Activated CD4-positive, CD25-positive, alpha-beta regulatory T cell treated with anti-CD3 and anti-CD28 coated beads, Interleukin-2, amount 50 U/mL, for 72 hours (primary cell): ENCODE measurements around the gene ULBP1.
"Not testable (repeated sequence)": the region's sequence is repeated elsewhere in the genome, so short reads cannot be mapped to it uniquely, and the experiment has no call there.

Source experiments
- DNase-seq: peaks from one replicate; pipeline ENCODE4 v3.0.0; 2021

ULBP1 gene

DNA sequence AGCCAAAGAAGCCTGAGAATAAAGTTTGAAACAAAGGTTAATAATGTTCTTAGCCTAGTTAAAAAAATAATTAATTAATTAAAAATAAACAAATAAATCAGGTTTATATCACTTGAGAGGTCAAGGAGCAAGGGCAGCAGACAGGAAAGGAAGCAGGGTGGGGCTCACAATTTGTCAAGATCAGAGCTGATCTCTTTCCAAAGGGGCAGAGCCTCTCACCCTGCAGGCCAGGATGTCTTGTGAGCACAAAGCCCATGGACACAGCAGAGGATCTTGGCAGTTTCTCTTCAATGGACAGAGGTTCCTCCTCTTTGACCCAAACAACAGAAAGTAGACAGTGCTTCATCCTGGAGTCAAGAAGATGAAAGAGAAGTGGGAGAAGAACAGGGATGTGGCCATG is 14.9 kb downstream of the ULBP1 start:
- DNase-seq, result no peak

- DNase-seq, result no peak
Measured at GRCh38 chr6:149979293-149979692, 15.6 kb downstream of the ULBP1 start.

- DNase-seq, result no peak
Measured at GRCh38 chr6:149983145-149983544, 19.4 kb downstream of the ULBP1 start.

DNA sequence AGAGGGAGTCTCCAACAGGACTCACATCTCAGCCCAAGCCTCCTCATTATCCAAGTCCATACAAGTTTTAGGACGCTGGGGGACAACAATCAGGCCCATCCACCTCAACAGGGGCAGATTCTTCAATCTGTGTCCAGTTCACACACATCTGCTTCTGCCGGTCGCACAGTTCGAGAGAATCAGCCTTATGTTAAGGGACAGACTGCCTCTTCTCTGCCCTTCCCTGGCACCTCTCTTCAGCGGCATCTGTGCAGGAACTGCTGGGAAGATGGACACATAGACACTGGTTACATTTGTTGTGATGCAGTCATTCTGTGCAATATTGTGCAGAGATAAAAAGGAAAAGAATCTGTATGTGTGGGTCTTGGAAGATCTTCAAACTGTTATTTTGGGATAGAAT is 21.0 kb downstream of the ULBP1 start:
- no peak for DNase-seq

DNA sequence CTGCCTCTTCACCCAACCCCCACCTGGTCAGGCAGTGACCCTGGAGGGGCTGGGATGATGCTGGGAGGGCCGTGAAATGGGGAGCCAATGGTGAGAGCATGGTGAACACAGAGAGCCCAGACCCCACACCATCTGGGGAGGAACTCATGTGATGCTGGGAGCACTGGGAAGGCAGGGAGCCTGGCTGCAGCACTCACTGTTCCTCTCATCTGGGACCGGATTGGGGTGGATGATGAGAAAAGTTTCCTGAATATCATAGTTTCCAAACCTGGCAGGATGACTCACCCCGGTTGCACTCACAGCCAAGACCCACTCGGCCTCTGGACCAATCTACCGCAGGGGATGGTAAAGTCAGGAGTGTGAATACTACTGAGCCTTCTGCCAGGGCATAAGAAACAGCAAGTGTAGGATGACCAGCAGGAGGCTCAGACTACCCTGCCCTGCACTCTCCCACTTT is 21.8 kb downstream of the ULBP1 start:
- no peak for DNase-seq

DNA sequence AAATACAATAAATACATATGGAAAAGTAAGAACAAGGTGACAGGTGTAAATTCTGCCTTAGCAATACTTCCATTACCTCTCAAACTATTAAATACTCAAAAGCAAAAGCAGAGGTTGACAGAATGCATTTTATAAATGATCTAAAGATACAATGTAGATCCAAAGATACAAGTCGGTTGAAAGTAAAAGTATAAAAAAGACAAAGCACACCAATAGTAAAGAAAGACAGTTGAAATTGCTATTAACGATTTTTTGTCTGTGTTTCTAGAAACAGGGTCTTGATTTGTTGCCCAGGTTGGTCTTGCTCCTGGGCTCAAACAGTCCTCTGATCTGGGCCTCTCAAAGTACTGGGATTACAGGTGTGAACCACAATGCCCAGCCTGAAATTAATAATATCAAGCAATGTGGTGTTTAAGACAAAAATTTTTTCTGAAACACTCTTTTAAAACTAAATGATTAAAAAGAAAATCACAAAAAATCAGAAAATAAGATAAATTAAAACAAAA is 23.9 kb downstream of the ULBP1 start:
- no peak for DNase-seq

DNA sequence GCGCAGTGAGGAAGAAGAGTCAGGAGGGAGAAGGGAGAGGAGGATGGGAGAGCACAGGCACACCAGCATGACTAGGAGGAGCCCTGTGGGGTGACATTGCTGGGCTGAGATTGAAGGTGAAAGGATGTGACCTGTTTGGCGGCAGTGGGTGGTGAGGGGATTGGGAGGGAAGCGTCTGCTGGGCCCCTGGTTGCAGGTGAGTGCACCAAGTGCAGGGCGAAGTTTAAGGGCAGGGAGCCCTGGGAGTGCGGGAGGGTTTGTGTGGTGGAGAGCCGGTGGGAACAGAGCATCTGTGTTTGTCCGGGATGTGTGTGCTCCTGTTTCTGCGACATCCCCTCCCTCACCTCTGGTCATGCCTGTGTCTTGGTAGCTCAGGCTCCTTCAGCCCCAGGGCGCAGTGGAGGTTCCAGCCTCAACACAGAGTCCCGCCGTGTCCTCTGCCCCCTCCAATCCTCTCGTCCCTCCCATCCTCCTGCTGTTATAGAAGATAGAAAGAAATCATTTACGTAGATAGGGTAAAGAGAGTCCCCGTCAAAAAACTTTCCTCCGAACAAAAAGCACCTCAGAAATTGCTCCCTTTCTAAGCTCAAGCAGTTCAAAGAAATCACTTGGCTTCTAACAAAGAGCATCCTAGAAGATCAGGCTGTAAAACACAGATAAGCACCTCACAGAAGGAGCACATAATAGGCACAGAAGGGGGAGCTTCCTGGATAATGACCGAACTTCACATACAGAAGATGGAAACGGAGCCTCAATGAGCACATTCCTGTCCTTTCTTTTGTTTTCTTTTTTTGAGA is 25.0 kb downstream of the ULBP1 start:
- DNase-seq, result no peak

- no peak for DNase-seq
Measured at GRCh38 chr6:149990212-149990660, 26.5 kb downstream of the ULBP1 start.

DNA sequence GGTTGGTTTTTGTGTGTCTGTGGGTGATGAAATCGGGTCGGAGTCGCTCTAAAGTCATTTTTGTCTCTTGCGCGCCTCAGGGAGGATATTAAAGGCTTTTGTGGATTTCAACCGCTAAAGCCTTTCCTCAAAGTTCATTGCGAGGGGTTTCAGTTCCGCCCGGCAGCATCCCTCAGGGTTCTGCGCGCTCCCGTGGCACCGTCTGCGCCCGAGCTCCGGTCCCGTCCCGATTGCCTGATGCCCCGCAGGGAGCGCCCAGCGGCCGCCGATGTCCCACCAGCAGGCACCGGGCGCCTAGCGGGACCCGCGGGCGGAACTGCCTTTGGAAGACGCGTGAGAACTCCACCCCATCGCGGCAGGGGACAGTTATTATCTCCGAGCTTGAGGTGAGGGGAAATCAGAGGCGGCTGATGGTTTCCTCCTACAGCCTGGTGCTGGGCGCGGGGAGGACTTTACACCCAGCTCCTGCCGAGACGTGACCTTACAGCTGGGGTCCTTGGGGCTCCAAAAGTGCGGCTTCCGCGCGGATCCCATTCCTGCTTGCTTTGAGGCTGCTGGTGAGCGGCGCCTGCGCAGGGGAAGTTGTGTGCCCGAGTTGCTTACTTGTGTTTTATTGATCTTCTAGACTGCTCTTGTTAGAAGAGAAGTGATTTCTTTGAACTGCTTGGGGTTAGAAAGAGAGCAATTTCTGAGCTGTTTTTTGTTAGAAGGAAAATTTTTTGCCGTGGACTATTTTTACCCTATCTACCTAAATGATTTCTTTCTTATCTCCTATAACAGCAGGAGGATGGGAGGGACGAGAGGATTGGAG is 27.1 kb downstream of the ULBP1 start:
- DNase-seq, result no peak

DNA sequence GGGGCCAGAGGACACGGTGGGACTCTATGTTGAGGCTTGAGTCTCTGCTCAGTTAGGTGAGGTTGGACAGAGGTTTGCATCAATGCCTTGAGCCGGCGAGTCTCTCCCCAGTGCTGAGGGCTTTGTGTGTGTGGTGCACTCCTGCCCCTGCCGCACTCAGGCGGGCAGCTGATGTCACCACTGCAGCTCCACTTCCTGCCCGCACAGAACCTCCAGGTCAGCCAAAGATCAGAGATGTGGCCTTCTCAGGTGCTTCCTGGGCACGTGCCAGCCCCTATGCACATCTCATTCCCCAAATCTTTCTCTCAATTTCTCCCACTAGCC is 27.7 kb downstream of the ULBP1 start:
- DNase-seq, result not testable (repeated sequence)

- DNase-seq, result no peak
Measured at GRCh38 chr6:149991838-149992237, 28.1 kb downstream of the ULBP1 start.

GRCh38 chr6:149995235-149995750 is 31.6 kb downstream of the ULBP1 start:
- no peak for DNase-seq

DNA sequence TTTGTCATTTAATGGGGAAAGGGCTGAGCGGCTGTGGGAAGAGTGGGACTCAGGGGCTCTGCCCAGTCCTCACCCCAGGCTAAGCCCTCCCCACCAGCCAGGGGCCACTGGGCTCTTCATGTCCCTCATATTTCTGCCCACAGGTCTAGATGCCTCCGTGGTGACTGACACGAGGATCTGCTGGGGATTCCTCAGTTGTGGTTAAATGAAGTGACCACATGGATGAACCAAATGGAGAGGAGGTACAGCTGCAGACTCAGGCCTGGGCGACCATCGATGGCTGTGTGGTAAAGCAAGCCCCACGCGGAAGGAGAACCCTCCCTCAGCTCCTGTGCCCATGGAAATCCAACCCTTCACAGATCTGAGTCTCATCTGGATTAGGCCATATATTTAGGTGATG is 32.2 kb downstream of the ULBP1 start:
- DNase-seq, result no peak

DNA sequence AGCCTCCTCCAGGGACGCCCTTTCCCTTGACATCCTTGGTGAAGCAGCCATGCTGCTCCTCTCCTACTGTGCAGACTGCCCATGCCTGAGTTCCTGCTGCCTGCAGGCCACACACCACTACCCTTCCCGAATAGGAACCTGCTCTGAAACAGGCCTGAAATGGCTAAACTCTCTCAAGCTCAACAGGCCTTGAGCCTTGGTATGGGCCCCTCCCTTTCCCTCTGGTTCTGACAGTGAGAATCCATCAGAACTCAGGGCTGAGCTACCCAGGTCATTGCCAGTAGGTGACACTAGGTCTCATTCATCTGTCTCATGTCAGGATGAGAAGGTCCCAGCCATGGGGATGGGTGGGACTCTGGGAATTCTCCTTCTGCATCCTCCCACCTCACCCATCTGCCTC is 35.9 kb downstream of the ULBP1 start:
- DNase-seq, result no peak

GRCh38 chr6:150001295-150002008 is 37.7 kb downstream of the ULBP1 start:
- DNase-seq, result no peak

GRCh38 chr6:150002710-150003109 is 39.0 kb downstream of the ULBP1 start:
- no peak for DNase-seq

GRCh38 chr6:150003599-150003998 is 39.9 kb downstream of the ULBP1 start:
- not testable (repeated sequence) for DNase-seq

GRCh38 chr6:150004101-150004782 is 40.5 kb downstream of the ULBP1 start:
- no peak for DNase-seq

DNA sequence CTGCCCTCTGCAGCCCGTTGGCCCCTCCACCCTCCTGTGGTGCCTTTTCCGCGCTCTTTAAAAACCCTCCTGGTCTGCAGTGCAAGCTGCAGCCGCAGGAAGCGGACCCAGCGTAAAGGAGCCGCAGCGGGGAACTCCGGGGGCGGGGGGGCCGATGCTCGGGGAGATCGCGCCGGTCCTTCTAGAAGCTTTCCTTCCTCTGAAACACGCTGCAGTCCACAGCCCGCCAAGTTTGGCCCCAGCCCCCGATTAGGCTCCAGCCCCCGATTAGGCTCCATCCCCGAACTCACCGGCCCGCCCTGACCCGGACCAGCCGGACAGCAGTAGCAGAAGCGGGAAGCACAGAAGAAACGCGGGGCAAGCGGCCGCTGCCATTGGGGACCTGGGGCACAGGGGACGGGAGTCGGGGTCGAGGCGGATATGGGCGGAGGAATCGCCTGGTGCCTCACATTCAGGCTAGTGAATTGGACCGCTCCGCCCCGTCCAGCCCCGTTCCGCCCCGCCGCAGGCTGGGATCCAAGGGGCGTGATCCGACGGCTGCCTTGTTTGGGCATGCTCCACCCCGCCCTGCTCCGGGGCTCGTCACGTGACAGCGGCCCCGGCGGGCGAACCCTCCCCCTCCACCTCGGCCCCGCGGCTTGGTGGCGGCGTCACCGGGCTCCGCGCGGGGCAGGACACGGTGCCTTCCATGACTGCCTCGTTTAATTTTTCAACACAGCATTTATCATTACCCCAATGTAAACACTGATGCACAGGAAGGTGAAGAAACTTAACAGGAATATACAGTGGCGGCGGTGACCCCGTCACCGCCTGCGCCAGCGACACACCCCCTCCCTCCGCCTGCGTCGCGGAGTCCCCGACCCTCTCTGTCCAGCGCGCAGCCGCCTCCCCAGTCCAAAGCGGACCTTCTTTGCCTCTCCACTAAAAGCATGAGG is 41.3 kb downstream of the ULBP1 start:
- DNase-seq, result peak; percentile 84

DNA sequence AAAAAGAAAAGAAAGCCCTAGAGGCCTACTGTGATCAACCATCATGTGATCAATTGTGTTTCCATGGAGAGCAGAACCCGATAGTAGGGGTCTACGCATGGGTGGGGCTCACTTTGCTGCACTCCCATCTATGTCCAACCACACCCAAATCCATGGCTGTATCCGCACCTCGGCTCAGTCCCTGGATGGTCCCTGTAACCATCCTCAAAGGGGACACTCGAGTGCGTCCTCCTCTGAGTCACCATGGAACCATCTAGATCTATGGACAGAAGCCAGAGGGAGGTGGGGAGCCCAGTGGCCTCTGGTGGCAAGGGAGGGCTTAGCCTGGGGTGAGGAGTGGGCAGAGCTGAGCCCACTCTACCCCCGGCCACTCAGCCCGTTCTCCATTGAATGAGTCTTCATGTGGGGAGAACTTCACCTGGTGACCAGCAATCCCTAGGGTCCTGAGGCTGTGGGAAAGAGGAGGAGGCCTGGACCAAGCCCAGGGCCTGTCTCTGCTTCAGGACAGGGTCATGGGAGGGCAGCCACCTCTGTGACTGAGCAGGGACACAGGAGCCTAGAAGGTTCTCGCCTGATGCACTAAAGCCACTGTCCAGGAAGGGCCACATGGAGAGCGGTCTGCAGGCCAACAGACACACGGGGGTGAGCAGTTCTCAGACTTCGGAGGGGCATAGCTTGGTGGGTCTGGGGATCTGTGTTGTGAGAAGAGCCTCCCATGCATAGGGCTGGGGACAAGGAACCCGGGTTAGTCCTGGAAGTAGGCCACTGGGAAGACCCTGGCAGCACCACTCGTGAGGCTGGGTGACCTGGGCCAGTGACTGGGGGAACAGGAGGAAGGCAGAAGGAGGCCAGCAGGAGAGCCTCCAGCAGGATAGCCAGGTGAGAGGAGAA is 42.3 kb downstream of the ULBP1 start:
- no peak for DNase-seq
